HG03025 (cell line): Measurements from ENCODE around the gene CRYM.
"Not testable (repeated sequence)": the region's sequence is repeated elsewhere in the genome, so short reads cannot be mapped to it uniquely, and the experiment has no call there.

Experiments used
- ATAC-seq: cut with Tn5 transposase; IDR thresholded peaks from one replicate; pipeline ENCODE4 v1.9.1; 2021; ENCODE audit warnings: mild to moderate bottlenecking, moderate library complexity; ENCODE audit not compliant: unreplicated experiment, low FRiP score

CRYM gene

DNA sequence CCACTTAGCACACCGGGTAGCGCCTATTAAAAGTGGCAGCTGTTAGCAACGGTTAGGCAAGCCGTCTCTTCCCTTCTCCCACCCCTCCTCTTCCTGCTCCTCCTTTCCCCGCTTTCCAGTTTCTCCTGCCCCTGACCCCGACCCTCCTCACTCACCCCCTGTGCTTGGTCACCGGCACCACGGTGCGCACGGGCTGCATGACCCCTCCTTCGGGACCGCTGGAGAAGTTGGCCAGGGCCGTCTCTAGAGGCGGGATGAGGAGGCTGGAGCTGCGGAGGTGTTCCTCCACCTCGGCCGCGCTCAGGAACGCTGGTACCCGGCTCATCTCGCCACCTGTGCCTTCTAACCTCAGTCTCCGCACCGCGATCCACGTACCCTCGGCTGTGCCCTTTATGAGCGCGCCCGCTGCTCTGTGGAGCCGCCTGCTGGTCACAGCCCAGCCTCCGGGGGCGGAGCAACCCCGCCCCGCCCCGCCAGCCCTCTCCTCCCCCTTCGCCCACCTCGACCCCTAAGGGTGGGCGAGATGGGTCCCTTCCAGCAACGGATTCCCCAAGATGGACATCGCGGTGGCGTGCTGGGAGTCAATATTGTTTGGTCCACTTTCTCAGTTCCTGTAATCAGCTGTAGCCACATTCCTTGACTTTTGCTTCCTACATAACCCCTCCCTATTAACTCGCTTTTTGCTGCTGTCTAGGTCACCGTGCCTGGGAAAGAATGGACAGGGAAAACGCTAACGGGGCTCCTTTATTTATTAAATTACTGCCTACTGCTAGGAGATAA lies at the start of gene CRYM:
CRYM (minus strand) TSS at position 364 of the 780 bp plus-strand sequence; CDS start at position 325, 39 bp downstream.
- ATAC-seq: no peak

DNA sequence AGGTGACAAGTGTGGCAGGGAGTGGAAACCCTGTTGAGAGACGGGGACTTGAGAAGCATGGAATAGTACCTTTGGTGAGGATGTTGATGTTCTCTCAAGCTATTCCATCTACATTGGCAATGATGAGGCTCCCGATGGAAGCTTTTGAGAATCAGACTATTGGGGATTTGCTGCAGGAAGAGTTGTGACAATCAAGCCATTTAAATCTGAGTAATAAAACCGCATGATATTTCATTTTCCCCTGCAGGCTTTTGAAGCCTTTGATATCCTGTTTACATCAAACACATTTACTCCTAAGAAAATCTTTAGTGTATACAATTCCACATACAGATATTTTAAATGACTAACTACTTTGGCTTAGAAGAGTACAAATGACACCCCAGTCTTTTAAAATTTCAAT lies 49.0 kb upstream of the CRYM start:
- ATAC-seq: no peak

DNA sequence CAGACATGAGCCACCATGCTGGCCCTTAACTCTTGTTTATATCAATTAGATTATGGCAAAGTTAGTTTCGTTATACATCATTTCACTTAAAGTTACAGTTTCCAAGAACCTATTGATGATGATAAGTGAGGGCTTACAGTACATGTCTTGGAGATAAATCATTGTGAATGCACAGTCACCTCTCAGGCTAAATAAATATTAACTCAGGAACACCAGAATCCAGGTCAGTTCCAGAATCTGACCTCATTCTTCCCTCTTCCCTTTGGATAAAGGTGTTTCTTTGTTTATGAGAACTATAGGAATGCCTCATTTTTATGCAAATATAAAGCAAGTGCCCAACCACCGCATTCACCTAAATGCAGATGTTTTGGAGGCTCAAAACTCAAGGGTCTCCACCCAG lies 48.4 kb upstream of the CRYM start:
- no peak for ATAC-seq

DNA sequence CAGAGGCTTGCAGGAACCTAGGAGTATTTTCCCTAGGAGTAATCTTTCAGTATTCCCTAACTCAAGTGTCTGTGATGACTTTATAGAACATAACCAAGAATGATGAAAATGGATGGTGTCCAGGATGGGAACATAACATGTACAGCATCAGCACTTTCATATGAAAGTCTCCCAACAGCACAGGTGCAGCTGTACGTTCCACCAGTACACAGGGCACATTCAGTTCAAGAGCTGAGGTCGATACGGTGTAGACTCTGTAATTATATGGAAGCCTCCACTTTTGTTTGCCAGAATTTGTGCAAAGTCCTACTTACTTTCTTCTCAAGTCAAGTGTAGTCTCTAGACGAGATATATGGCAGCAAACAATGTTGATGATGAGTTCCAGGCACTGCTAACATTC lies 46.2 kb upstream of the CRYM start:
- no peak for ATAC-seq

DNA sequence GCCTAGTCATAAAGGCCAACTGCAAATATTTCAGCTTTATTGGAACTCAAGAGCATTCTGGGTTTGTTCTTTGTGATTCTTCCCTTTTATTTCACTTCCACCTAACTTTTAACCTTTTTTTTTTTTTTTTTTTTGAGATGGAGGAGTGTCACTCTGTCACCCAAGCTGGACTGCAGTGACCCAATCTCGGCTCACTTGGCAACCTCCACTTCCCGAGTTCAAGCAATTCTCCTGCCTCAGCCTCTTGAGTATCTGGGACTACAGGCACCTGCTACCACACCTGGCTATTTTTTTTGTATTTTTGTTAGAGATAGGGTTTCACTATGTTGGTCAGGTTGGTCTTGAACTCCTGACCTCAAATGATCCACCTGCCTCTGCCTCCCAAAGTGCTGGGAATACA lies 44.2 kb upstream of the CRYM start:
- ATAC-seq: not testable (repeated sequence)

DNA sequence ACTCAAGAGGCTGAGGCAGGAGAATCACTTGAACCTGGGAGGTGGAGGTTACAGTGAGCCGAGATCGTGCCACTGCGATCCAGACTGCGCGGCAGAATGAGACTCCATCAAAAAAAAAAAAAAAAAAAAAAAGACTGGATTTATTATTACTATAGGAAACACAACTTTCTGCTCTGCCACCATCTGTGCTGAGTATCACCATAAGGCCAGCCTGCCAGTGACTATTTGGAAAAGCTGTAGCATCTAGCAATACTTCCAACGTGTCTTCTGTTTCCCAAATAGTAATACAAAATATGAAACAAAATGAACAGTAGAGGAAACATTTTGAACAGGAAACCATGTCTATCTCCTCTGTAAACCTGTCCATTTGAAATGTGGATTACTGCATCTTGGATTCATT lies 43.6 kb upstream of the CRYM start:
- ATAC-seq: no peak

DNA sequence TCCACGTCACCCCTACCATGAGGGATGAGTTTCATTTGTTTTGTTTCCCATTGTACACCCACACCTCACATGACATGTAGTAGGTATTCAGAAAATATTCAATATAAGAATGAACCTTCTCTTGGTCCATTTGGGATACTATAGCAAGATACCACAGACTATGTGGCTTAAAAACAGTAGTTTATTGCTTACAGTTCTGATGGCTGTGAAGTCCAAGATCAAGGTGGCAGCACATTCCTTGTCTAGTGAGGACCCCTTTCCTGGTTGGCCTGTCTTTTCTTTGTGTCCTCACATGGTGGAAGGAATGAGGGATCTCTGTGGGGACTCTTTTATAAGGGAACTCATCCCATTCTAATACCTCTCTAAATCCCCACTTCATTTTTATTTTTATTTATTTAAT lies 36.2 kb upstream of the CRYM start:
- no peak for ATAC-seq

DNA sequence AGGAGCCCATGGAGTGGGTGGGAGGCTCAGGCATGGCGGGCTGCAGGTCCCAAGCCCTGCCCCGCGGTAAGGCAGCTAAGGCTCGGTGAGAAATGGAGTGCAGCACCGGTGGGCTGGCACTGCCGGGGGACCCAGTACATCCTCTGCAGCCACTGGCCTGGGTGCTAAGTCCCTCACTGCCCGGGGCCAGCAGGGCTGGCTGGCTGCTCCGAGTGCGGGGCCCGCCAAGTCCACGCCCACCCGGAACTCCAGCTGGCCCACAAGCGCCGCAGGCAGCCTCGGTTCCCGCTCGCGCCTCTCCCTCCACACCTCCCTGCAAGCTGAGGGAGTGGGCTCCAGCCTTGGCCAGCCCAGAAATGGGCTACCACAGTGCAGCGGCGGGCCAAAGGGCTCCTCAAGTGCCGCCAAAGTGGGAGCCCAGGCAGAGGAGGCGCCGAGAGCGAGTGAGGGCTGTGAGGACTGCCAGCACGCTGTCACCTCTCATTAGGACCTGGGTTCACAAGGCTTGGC lies 34.8 kb upstream of the CRYM start:
- not testable (repeated sequence) for ATAC-seq

DNA sequence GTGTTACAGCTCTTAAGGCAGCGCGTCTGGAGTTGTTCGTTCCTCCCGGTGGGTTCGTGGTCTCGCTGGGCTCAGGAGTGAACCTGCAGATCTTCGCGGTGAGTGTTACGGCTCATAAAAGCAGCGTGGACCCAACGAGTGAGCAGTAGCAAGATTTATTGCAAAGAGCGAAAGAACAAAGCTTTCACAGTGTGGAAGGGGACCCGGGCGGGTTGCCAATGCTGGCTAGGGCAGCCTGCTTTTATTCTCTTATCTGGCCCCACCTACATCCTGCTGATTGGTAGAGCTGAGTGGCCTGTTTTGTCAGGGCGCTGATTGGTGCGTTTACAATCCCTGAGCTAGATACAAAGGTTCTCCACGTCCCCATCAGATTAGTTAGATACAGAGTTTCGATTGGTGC lies 34.0 kb upstream of the CRYM start:
- ATAC-seq: not testable (repeated sequence)

DNA sequence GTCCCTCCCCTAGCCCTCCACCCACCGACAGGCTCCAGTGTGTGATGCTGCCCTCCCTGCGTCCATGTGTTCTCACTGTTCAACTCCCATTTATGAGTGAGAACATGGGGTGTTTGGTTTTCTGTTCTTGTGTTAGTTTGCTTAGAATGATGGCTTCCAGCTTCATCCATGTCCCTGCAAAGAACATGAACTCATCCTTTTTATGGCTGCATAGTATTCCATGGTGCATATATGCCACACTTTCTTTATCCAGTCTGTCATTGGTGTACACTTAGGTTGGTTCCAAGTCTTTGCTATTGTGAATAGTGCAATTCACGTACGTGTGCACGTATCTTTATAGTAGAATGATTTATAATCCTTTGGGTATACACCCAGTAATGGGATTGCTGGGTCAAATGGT lies 28.6 kb upstream of the CRYM start:
- not testable (repeated sequence) for ATAC-seq

DNA sequence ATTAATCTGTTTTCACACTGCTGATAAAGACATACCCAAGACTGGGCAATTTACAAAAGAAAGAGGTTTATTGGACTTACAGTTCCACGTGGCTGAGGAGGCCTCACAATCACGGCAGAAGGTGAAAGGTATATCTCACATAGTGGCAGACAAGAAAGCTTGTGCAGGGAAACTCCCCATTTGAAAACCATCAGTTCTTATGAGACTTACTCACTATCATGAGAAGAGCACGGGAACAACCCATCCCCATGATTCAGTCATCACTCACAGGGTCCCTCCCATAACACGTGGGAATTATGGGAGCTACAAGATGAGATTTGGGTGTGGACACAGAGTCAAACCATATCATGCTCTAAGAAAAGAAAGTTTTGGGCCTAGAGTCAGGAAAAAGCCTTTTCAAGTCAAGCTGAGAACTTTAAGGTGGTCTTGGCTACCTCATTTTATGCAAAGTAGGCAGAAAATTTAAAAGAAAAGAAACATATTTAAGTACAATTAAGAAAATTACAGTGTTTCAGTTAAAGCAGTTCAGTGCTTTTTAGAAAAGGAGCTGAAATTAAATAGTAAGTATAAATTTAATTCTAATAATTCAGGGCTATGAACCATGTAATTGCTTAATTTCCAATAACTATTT lies 24.9 kb upstream of the CRYM start:
- no peak for ATAC-seq

DNA sequence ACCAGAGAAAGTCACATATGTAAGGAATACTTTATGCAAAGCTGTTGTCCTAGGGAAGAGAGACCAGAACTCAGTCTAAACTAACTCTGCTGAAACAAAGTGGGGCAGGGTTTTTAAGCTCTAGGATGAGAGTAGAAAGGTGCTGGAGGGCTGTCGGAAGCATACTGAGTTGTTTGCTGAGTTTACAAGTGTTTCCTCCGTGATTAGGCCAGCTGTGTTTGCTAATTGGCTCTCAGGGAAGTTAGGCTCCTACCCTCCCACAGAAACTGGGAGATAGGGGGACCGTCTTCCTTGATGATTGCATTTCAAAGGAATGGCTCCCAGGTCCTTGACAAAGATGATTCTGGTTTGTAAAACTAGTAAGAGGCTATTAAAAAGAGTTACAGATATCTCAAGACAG lies 24.4 kb upstream of the CRYM start:
- ATAC-seq: no peak

DNA sequence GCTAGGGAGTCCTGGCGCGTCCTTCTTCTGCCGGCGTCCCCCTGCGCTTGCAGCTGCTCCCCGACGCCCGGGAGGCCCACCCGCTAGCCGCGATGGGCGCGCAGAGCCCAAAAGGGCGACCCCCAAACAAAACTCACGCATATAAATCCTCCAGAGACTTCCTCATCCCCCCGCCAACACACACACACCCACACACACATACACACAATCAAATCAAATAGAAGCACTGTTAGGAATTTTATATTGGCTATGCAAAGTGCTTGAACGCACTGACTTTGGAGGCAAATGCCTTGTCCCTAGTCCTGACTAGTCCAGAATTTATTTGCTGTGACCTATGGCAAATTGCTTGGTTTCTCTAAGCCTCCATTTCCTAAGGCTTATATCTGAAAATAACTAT lies 23.8 kb upstream of the CRYM start:
- ATAC-seq: no peak

DNA sequence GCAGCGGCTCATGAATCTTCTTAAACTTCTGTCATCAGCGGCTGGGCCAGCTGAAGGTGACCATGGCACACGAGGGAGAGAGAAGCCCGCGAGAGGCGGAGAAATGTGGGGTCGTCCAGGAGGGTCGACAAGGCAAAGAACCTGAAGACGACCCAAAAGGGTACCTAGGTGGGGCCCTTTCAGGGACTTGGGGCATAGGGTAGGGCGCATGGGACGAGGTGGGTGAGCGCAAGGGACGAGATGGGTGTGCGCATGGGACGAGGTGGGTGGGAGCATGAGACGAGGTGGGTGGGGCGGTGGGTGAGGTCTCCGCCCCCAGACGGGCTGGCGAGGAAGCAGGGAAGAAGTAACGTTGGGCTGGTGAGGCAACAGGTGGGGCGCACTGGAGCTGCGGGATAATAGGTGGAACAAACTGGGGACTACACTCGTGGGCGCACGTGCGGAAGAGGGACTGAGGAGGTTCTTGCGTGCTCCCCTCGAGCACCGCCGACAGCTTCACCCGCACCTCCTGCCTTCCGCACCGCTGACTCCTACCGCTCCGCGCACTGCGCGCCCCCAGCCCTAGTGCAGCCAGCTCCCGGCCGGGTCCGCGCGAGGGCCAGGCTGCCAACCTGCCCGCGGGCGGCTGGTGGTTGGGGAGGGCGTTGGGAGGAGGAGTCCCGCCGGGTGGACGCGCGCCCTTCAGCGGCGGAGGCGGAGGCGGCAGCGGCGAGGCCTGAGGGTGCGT lies 23.2 kb upstream of the CRYM start:
- peak; percentile 44 for ATAC-seq

DNA sequence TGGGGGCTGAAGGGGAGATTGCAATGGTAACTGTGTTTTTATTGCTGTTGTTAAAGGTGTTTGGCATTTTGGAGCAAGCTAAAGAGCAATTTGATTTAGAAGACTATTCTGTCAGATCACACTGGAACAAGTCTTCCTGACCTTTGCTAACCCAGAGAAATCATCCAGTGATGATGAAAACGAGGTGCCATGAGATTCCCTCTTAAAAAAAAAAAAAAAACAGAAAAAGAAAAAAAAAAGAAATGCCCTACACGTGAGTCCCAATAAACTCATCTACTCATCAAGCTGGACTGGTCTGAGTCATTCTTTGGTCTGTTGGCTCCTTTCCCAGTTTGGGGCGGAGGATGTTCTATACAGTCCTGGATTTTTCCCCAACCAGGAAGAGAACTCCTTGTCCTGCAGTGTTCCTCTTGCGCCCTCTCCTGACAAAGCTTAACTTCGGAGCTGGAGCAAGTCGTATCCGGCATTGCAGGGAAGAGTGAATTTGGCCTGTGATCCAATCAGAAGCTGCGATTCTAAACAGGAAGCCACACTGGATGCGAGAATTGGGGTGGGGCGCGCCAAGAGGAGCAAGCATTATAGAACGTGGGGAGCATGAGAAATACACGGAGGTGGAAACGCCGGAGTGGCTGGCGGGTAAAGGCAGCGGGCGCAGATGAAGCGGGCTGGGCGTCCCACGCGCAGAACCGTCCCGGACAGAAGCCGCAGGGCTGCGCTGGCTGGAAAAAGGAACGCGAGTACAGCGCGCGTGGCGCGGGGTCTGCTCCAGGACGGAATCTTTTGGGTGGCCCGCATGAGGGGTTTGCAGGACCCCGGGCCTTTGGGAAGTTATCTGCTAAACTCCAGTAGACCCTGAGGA lies 22.4 kb upstream of the CRYM start:
- peak; percentile 42 for ATAC-seq

DNA sequence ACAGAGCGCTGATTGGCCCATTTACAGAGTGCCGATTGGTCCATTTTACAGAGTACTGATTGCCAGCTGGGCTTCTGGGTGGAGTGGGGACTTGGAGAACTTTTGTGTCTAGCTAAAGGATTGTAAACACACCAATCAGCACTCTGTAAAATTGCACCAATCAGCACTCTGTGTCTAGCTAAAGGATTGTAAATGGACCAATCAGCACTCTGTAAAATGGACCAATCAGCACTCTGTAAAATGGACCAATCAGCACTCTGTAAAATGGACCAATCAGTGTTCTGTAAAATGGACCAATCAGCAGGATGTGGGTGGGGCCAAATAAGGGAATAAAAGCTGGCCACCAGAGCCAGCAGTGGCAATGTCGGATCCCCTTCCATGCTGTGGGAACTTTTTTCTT lies 11.7 kb upstream of the CRYM start:
- not testable (repeated sequence) for ATAC-seq

DNA sequence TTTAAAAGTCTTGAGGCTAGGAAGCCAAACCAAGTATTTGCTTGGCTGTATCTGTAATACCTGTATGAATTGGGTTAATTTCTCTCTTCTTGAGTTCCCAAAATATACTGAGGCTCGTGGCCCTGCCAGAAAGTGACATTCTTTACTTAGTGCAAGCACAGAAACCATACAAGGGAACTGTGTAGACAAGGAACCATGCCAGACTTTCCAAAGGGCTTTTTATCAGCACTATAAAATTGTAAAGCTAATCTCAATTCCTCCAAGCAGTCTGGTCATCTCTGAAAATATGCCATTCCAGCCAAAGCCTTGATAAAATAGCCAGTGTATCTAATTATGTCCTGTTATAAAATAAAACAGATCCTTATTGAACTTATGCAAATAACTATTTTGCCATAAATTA lies 7.2 kb upstream of the CRYM start:
- ATAC-seq: no peak

DNA sequence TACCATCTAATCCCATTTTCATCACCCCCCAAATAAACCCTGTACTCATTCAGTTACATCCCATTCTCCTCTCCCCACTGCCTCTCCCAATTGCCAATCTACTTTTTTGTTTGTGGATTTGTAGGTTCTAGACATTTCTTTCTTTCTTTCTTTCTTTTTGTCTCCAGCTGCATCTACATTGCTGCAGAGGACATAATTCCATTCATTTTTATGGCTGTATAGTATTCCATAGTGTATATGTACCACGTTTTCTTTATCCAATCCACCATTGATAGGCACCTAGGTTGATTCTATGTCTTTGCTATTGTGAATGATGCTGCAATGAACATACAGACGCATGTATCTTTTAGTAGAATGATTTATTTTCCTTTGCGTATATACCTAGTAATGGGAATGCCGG lies 6.3 kb upstream of the CRYM start:
- no peak for ATAC-seq

DNA sequence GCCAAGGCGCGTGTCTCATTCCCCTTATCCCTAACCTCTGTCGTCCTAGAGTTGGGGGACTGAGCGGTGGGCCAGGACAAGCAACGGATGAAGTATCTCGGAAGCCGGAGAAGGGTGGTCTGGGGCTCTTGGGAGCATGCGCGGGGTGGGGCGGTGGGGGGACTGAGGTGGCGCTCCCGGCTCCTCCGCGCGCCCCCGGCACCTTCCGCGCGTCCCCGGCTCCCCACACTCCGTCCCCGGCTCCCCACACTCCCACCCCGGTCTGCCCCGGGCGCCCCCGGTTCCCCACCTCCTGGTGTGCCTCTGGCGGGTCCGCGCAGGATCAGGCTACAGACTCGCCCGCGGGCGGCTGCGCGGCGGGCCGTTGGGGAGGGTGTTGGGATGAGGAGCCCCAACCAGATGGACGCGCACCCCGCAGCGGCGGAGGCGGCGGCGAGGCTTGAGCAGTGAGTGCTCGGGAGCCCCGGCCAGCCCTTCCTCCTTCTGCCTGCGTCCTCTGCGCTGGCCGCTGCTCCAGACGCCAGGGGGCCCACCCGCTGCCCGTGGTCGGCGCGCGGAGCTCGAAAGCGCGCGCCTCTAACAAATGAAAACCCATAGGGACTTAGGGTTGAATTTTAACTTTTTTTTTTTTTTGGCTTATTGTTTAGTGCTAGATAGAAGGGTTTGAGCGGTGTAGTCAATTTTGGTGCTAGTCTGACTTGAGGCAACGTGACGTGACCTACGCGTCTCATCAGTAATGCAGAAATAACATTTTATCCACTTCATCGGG lies 5.6 kb upstream of the CRYM start:
- no peak for ATAC-seq
